GM23338 (cell line): ENCODE data around the gene GFRA1. TPM values are rescaled to one million over a fixed set of nuclear protein-coding genes. Genes with fewer than 3 reads are reported as not detected.

Experiments used
- ATAC-seq: fragments of 200-7000 bp; cut with Tn5 transposase; 3 replicates; pipeline ENCODE4 v1.9.1; 2020
- DNase-seq: peaks from one replicate; pipeline ENCODE4 v3.0.0-alpha.2; 2015; ENCODE audit warnings: low spot score
- H2AFZ ChIP-seq: fragments of 200-600 bp; sonication (generic); 2 replicates; pipeline ENCODE4 v1.8.0; 2016; ENCODE audit warnings: antibody characterized with exemption, mild to moderate bottlenecking, moderate library complexity
- H3F3A ChIP-seq: fragments of 200-600 bp; sonication (generic); replicated peaks from 2 replicates; pipeline ENCODE4 v1.8.0; 2017; ENCODE audit warnings: antibody characterized with exemption, mixed run types, low read depth
- H3K27ac ChIP-seq: fragments of 200-600 bp; sonication (generic); 2 replicates; pipeline ENCODE4 v1.6.1; 2016; ENCODE audit warnings: low read depth
- H3K27me3 ChIP-seq: fragments of 200-600 bp; sonication (generic); 2 replicates; pipeline ENCODE4 v1.8.0; 2016; ENCODE audit warnings: mild to moderate bottlenecking, mixed run types, moderate library complexity; ENCODE audit not compliant: insufficient read depth
- H3K36me3 ChIP-seq: fragments of 200-600 bp; sonication (generic); 2 replicates; pipeline ENCODE4 v1.8.0; 2016; ENCODE audit warnings: mild to moderate bottlenecking; ENCODE audit not compliant: insufficient read depth
- H3K4me1 ChIP-seq: fragments of 200-600 bp; sonication (generic); 2 replicates; pipeline ENCODE4 v1.8.0; 2016; ENCODE audit warnings: mild to moderate bottlenecking, moderate library complexity; ENCODE audit not compliant: insufficient read depth
- H3K4me2 ChIP-seq: fragments of 200-600 bp; sonication (generic); 2 replicates; pipeline ENCODE4 v1.7.1; 2017; ENCODE audit warnings: mixed run types
- H3K4me3 ChIP-seq: fragments of 200-600 bp; sonication (generic); 2 replicates; pipeline ENCODE4 v1.6.1; 2016; ENCODE audit warnings: mixed run types
- H3K79me2 ChIP-seq: fragments of 200-600 bp; sonication (generic); replicated peaks from 2 replicates; pipeline ENCODE4 v1.8.0; 2017; ENCODE audit warnings: mild to moderate bottlenecking; ENCODE audit not compliant: insufficient read depth
- H3K9me2 ChIP-seq: fragments of 200-600 bp; sonication (generic); 2 replicates; pipeline ENCODE4 v1.8.0; 2017; ENCODE audit not compliant: insufficient read depth
- H4K20me1 ChIP-seq: fragments of 200-600 bp; sonication (generic); replicated peaks from 2 replicates; pipeline ENCODE4 v1.8.0; 2017; ENCODE audit warnings: mild to moderate bottlenecking; ENCODE audit not compliant: insufficient read depth
- H3K27ac Mint-ChIP-seq: 2 replicates; pipeline ENCODE4 v1.8.0; 2020; ENCODE audit warnings: inconsistent platforms, mild to moderate bottlenecking, moderate library complexity, mixed read lengths
- H3K27me3 Mint-ChIP-seq: 3 replicates; pipeline ENCODE4 v1.8.0; 2022; ENCODE audit warnings: low read depth, mild to moderate bottlenecking, moderate library complexity, mixed read lengths, inconsistent platforms; ENCODE audit not compliant: insufficient read depth, poor library complexity
- H3K36me3 Mint-ChIP-seq: 3 replicates; pipeline ENCODE4 v1.8.0; 2021; ENCODE audit warnings: low read depth, mild to moderate bottlenecking, inconsistent platforms, moderate library complexity, mixed read lengths
- H3K4me1 Mint-ChIP-seq: 3 replicates; pipeline ENCODE4 v1.8.0; 2020; ENCODE audit warnings: mild to moderate bottlenecking, inconsistent platforms, mixed read lengths
- H3K4me3 Mint-ChIP-seq: 3 replicates; pipeline ENCODE4 v1.8.0; 2021; ENCODE audit warnings: moderate library complexity, mild to moderate bottlenecking, inconsistent platforms, mixed read lengths
- H3K9me3 Mint-ChIP-seq: 3 replicates; pipeline ENCODE4 v1.8.0; 2020; ENCODE audit warnings: moderate library complexity, mild to moderate bottlenecking, inconsistent platforms, mixed read lengths
- EZH2 ChIP-seq: fragments of 200-600 bp; sonication (generic); IDR thresholded peaks from one replicate; pipeline ENCODE4 v1.8.0; 2017; ENCODE audit warnings: antibody characterized with exemption, mild to moderate bottlenecking, low read depth; ENCODE audit not compliant: unreplicated experiment
- EZH2phosphoT487 ChIP-seq: fragments of 200-600 bp; sonication (generic); IDR thresholded peaks from one replicate; pipeline ENCODE4 v1.8.1; 2018; ENCODE audit warnings: antibody characterized with exemption; ENCODE audit not compliant: unreplicated experiment
- JUNB ChIP-seq: IDR thresholded peaks from one replicate; pipeline ENCODE4 v1.6.1; 2016; ENCODE audit warnings: antibody characterized with exemption; ENCODE audit not compliant: unreplicated experiment
- ZNF114 ChIP-seq: fragments of 250-450 bp; sonication (Bioruptor Pico); IDR thresholded peaks from 2 replicates; pipeline ENCODE4 v1.5.0; 2020; ENCODE audit warnings: mild to moderate bottlenecking, moderate library complexity
- ZNF331 ChIP-seq: fragments of 250-450 bp; sonication (Bioruptor Pico); IDR thresholded peaks from 2 replicates; pipeline ENCODE4 v1.5.0; 2020; ENCODE audit warnings: low read depth, mild to moderate bottlenecking, moderate library complexity
- polyA plus RNA-seq: library from polyadenylated mRNA; unstranded; fragments of >200 nt; fragmentation: Nextera tagmentation; extraction: Ambion mirVana; gene quantifications from 2 replicates; pipeline ENCODE4 v1.2.1, GENCODE V29; 2016
- total RNA-seq: library from RNA; depleted of rRNA; stranded (reverse); fragments of >200 nt; shearing (Covaris generic); gene quantifications from 2 replicates; pipeline ENCODE4 v1.2.3, GENCODE V29; 2014; rRNA removed
- TF ChIP-seq, protein P1 (sequence below): IDR thresholded peaks from one replicate; pipeline ENCODE4 v1.6.1; 2018; ENCODE audit warnings: antibody characterized with exemption; ENCODE audit not compliant: unreplicated experiment
- TF ChIP-seq, protein P2 (sequence below), 2 experiments: fragments of 200-600 bp in 1 of 2; sonication (generic) in 1 of 2; conservative IDR thresholded peaks; 2 replicates each; pipeline versions ENCODE4 v1.5.1 to v1.6.1; 2016 to 2017; ENCODE audit warnings: antibody characterized with exemption in 2 of 2, low read depth in 2 of 2, mild to moderate bottlenecking in 2 of 2, moderate library complexity in 1 of 2
- TF ChIP-seq, protein P3 (sequence below): IDR thresholded peaks from 2 replicates; pipeline ENCODE4 v1.6.1; 2016; ENCODE audit warnings: antibody characterized with exemption

Gene GFRA1
- total and polyA plus RNA-seq, 2 experiments from 2014 or later = 1.4 to 2.8 TPM

DNA sequence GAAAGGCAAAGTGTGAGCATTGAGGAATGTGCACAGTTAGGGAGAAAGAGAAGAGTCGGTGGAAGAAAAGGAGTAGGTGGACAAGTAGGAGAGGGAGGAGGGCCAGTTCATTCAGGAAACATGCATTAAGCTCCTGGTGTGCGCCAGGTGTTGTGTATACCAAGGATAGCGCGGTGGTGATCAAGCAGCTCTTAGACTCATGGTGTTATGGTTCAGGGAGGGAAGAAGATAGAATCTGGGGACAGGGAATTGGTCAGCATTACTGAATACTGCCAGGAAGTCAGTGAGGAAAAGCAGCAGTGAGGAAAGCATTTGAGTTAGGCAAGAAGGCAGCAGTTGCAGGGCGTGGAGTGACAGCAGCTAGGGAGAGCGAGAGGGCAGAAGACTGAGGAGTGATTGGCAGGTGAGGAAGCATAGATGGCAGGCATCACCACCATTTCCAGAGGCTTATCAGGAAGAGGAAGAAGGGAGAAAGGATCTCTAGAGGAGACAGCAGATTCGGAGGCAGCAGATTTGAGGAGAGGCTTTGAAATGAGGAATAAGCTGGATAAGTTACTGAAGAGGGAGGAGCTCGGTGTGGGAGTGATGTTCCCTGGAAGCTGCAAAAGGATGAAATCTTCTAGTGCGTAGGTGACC, 265.6 kb downstream of the GFRA1 start:
- Histone ChIP-seq H3F3A (no peaks in the 10 kb centered on the region), H3K9me2 (peaks cover 3% of the 10 kb centered on the region; the same call in 1 of the 2 replicates), H3K79me2 (no peaks in the 10 kb centered on the region), H3K36me3 (no peaks in the 10 kb centered on the region), H3K4me3 (no peak overlapping the region), H3K27me3 (no peaks in the 10 kb centered on the region), H2AFZ (peak overlapping the region; percentile 28), H3K27ac (no peak overlapping the region), H4K20me1 (no peaks in the 10 kb centered on the region), H3K4me2 (no peak overlapping the region), H3K4me1 (no peaks in the 10 kb centered on the region)
- Mint-ChIP-seq H3K4me3 (no peak overlapping the region), H3K27ac (no peak overlapping the region), H3K9me3 (no peaks in the 10 kb centered on the region), H3K27me3 (no peaks in the 10 kb centered on the region), H3K4me1 (no peaks in the 10 kb centered on the region), H3K36me3 (no peaks in the 10 kb centered on the region; the same call in 2 of the 3 replicates)
- no peak for ATAC-seq
- TF ChIP-seq, protein P1, sequence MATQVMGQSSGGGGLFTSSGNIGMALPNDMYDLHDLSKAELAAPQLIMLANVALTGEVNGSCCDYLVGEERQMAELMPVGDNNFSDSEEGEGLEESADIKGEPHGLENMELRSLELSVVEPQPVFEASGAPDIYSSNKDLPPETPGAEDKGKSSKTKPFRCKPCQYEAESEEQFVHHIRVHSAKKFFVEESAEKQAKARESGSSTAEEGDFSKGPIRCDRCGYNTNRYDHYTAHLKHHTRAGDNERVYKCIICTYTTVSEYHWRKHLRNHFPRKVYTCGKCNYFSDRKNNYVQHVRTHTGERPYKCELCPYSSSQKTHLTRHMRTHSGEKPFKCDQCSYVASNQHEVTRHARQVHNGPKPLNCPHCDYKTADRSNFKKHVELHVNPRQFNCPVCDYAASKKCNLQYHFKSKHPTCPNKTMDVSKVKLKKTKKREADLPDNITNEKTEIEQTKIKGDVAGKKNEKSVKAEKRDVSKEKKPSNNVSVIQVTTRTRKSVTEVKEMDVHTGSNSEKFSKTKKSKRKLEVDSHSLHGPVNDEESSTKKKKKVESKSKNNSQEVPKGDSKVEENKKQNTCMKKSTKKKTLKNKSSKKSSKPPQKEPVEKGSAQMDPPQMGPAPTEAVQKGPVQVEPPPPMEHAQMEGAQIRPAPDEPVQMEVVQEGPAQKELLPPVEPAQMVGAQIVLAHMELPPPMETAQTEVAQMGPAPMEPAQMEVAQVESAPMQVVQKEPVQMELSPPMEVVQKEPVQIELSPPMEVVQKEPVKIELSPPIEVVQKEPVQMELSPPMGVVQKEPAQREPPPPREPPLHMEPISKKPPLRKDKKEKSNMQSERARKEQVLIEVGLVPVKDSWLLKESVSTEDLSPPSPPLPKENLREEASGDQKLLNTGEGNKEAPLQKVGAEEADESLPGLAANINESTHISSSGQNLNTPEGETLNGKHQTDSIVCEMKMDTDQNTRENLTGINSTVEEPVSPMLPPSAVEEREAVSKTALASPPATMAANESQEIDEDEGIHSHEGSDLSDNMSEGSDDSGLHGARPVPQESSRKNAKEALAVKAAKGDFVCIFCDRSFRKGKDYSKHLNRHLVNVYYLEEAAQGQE = no peak
- TF ChIP-seq, protein P2, sequence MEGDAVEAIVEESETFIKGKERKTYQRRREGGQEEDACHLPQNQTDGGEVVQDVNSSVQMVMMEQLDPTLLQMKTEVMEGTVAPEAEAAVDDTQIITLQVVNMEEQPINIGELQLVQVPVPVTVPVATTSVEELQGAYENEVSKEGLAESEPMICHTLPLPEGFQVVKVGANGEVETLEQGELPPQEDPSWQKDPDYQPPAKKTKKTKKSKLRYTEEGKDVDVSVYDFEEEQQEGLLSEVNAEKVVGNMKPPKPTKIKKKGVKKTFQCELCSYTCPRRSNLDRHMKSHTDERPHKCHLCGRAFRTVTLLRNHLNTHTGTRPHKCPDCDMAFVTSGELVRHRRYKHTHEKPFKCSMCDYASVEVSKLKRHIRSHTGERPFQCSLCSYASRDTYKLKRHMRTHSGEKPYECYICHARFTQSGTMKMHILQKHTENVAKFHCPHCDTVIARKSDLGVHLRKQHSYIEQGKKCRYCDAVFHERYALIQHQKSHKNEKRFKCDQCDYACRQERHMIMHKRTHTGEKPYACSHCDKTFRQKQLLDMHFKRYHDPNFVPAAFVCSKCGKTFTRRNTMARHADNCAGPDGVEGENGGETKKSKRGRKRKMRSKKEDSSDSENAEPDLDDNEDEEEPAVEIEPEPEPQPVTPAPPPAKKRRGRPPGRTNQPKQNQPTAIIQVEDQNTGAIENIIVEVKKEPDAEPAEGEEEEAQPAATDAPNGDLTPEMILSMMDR (conservative IDR thresholded peaks at IDR 0.05; ENCODE audit: low read depth in 2 of 2) = no peak
- TF ChIP-seq JUNB (no peak), EZH2phosphoT487 (no peak), EZH2 (no peak), ZNF331 (no peak), ZNF114 (no peak)
- TF ChIP-seq, protein P3, sequence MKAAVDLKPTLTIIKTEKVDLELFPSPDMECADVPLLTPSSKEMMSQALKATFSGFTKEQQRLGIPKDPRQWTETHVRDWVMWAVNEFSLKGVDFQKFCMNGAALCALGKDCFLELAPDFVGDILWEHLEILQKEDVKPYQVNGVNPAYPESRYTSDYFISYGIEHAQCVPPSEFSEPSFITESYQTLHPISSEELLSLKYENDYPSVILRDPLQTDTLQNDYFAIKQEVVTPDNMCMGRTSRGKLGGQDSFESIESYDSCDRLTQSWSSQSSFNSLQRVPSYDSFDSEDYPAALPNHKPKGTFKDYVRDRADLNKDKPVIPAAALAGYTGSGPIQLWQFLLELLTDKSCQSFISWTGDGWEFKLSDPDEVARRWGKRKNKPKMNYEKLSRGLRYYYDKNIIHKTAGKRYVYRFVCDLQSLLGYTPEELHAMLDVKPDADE = no peak
- DNase-seq = no peak

Other genes starting within 250 kb of the GFRA1 start
- 3.8 and 4.6 TPM in 2 replicates for gene CCDC172, start 51.2 kb upstream of the GFRA1 start, total RNA-seq
- gene CCDC172, start 51.2 kb upstream of the GFRA1 start, polyA plus RNA-seq = 17.6 and 20.6 TPM in 2 replicates
- gene PNLIPRP3, start 154.6 kb upstream of the GFRA1 start, total RNA-seq = not detected in 2 replicates
- not detected in 2 replicates for gene PNLIPRP3, start 154.6 kb upstream of the GFRA1 start, polyA plus RNA-seq